K562 (cell line): ENCODE measurements around the gene FOXA3. TPM values are rescaled to one million over a fixed set of nuclear protein-coding genes. Genes with fewer than 3 reads are reported as not detected.
A peak's percentile ranks its signal among the peaks of the same experiment; 100 is the strongest.

Source experiments
- CHD1 ChIP-seq: fragments of 200-600 bp; sonication (generic); IDR thresholded peaks from one replicate; pipeline ENCODE4 v1.6.1; 2012; ENCODE audit warnings: mild to moderate bottlenecking, moderate library complexity, low read length, inconsistent platforms
- GTF2A2 ChIP-seq: IDR thresholded peaks from 2 replicates; pipeline ENCODE4 v1.6.1; 2016; ENCODE audit warnings: mild to moderate bottlenecking, missing genetic modification characterization, missing compliant biosample characterization
- L3MBTL2 ChIP-seq: fragments of 450-650 bp; IDR thresholded peaks from 2 replicates; pipeline ENCODE4 v1.6.1; 2016; ENCODE audit warnings: mild to moderate bottlenecking, moderate library complexity
- NCOA2 ChIP-seq, 2 experiments: fragments of 450-650 bp; IDR thresholded peaks; 2 replicates each; pipeline ENCODE4 v1.6.1; 2018; ENCODE audit warnings: mild to moderate bottlenecking in 2 of 2, moderate library complexity in 1 of 2; ENCODE audit not compliant: partially characterized antibody in 2 of 2
- NR1H2 ChIP-seq: sonication (generic); formaldehyde crosslinking; IDR thresholded peaks from 2 replicates; pipeline ENCODE4 v1.4.0; 2020; ENCODE audit warnings: mild to moderate bottlenecking, missing genetic modification reagents
- SMARCA4 ChIP-seq: fragments of 450-650 bp; IDR thresholded peaks from 2 replicates; pipeline ENCODE4 v1.6.1; 2016
- TCF3 ChIP-seq: sonication (generic); formaldehyde crosslinking; IDR thresholded peaks from 2 replicates; pipeline ENCODE4 v1.4.0; 2020; ENCODE audit warnings: mild to moderate bottlenecking, missing genetic modification reagents
- ZEB2 ChIP-seq: fragments of 450-650 bp; IDR thresholded peaks from 2 replicates; pipeline ENCODE4 v1.6.1; 2016
- ZFPM2 ChIP-seq: fragments of 250-450 bp; sonication (Bioruptor Pico); IDR thresholded peaks from 2 replicates; pipeline ENCODE4 v1.5.1; 2022; ENCODE audit warnings: mild to moderate bottlenecking
- ZKSCAN8 ChIP-seq: fragments of 200-800 bp; sonication (Bioruptor generic); IDR thresholded peaks from 2 replicates; pipeline ENCODE4 v1.6.1; 2016; ENCODE audit warnings: missing genetic modification characterization, missing compliant biosample characterization
- ZNF140 ChIP-seq: fragments of 250-450 bp; sonication (Bioruptor Pico); IDR thresholded peaks from 2 replicates; pipeline ENCODE4 v1.8.0; 2021; ENCODE audit warnings: moderate library complexity, mild to moderate bottlenecking, inconsistent platforms
- ZNF253 ChIP-seq: fragments of 250-450 bp; sonication (Bioruptor Pico); conservative IDR thresholded peaks from 2 replicates; pipeline ENCODE4 v1.6.1; 2021; ENCODE audit warnings: mild to moderate bottlenecking
- ZNF584 ChIP-seq: fragments of 200-800 bp; sonication (Bioruptor generic); IDR thresholded peaks from 2 replicates; pipeline ENCODE4 v1.6.1; 2016; ENCODE audit warnings: low read depth, mild to moderate bottlenecking, missing genetic modification characterization, missing compliant biosample characterization
- ZNF75A ChIP-seq: fragments of 450-650 bp; formaldehyde crosslinking; IDR thresholded peaks from 2 replicates; pipeline ENCODE4 v1.4.0; 2020; ENCODE audit warnings: mild to moderate bottlenecking
- ZNF764 ChIP-seq: fragments of 250-450 bp; sonication (Bioruptor Pico); IDR thresholded peaks from 2 replicates; pipeline ENCODE4 v1.4.0; 2020; ENCODE audit warnings: low read depth, mild to moderate bottlenecking, moderate library complexity
- polyA plus RNA-seq, 8 experiments: library from polyadenylated mRNA; depleted of rRNA in 4 of 8; stranded (reverse) in 5 of 8; unstranded in 3 of 8; fragments of >200 nt; fragmentation: Nextera tagmentation in 2 of 8; fragmentation: Illumina TruSeq in 1 of 8; extraction: Ambion mirVana in 2 of 8; extraction: Trizol in 1 of 8; gene quantifications; 2 replicates each; pipeline versions ENCODE4 v1.2.1 to v1.2.3, GENCODE V29; 2011 to 2014; ENCODE audit warnings: inconsistent platforms in 1 of 8, missing spikeins in 1 of 8
- total RNA-seq, 7 experiments: library from RNA; depleted of rRNA in 6 of 7; stranded (reverse); fragments of >200 nt in 6 of 7; fragmentation: Illumina TruSeq in 2 of 7; extraction: Trizol in 2 of 7; gene quantifications; 2 replicates each; pipeline versions ENCODE4 v1.2.1 to v1.2.3, GENCODE V29; 2011 to 2021; ENCODE audit warnings: low replicate concordance in 1 of 7
- TF ChIP-seq, protein P1 (sequence below): sonication (generic); formaldehyde crosslinking; IDR thresholded peaks from 2 replicates; pipeline ENCODE4 v1.8.0; 2022; ENCODE audit warnings: mild to moderate bottlenecking, missing genetic modification reagents
- TF ChIP-seq, protein P2 (sequence below), 2 experiments: fragments of 200-800 bp in 1 of 2; sonication (Bioruptor generic) in 1 of 2; sonication (generic) in 1 of 2; formaldehyde crosslinking in 1 of 2; IDR thresholded peaks in 1 of 2; conservative IDR thresholded peaks in 1 of 2; 2 replicates each; pipeline versions ENCODE4 v1.5.0 to v1.6.1; 2016 to 2020; ENCODE audit warnings: missing compliant biosample characterization in 1 of 2, missing genetic modification characterization in 1 of 2, missing genetic modification reagents in 1 of 2
- TF ChIP-seq, protein P3 (sequence below): fragments of 250-450 bp; sonication (Bioruptor Pico); IDR thresholded peaks from 2 replicates; pipeline ENCODE4 v1.8.0; 2021; ENCODE audit warnings: moderate library complexity, mild to moderate bottlenecking, inconsistent platforms
- TF ChIP-seq, protein P4 (sequence below), 3 experiments: fragments of 200-800 bp in 1 of 3; fragments of 250-450 bp in 1 of 3; fragments of 450-650 bp in 1 of 3; sonication (Bioruptor Pico) in 1 of 3; sonication (Bioruptor generic) in 1 of 3; formaldehyde crosslinking in 1 of 3; IDR thresholded peaks; 2 replicates each; pipeline versions ENCODE4 v1.6.1 to v1.8.0; 2016 to 2022; ENCODE audit warnings: mild to moderate bottlenecking in 2 of 3, missing genetic modification characterization in 2 of 3, missing compliant biosample characterization in 1 of 3, moderate library complexity in 1 of 3

Gene FOXA3
- total and polyA plus RNA-seq, 9 of the 15 experiments (the other 6 are each of a cell fraction or from before 2014, with no cell fraction given): 1.3 to 15.5 (median 4.7) TPM

DNA sequence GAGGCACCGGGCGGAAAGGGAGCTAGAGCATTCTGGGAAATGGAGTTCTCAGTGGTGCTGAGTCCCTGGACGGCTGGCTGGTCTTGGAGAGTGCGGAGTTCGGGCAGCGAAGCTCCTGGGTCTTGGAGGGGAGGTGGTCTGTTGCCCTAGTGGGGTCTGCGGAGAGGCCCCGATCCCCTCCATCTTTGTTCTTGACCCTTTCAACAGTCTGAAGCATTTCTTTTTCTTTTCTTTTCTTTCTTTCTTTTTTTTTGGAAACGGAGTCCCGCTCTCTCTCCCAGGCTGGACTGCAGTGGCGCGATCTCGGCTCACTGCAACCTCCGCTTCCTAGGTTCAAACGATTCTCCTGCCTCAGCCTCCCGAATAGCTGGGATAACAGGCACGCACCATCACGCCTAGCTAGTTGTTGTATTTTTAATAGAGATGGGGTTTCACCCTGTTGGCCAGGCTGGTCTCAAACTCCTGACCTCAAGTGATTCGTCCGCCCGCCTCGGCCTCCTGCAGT lies 739 bp upstream of the FOXA3 start (continued):
- TF ChIP-seq ZNF584 (CRISPR knock-in tag) (peak; percentile 93; the same call in 1 of the 2 replicates), NR1H2 (CRISPR knock-in tag) (0 out of 2 replicates have a peak, but pooled peaks have one; percentile 39), ZNF764 (CRISPR knock-in tag) (no peak), ZFPM2 (no peak), ZNF140 (CRISPR knock-in tag) (no peak), ZKSCAN8 (CRISPR knock-in tag) (no peak), TCF3 (CRISPR knock-in tag) (no peak), CHD1 (no peak), NCOA2 (IDR thresholded peaks at IDR 0.05; ENCODE audit: partially characterized antibody in 2 of 2) (no peak), GTF2A2 (tag) (no peak), L3MBTL2 (0 out of 2 replicates have a peak, but pooled peaks have one; percentile 2), ZNF75A (no peak), SMARCA4 (no peak), ZEB2 (0 out of 2 replicates have a peak, but pooled peaks have one; percentile 44), ZNF253 (CRISPR knock-in tag) (no peak)
- TF ChIP-seq, protein P1, sequence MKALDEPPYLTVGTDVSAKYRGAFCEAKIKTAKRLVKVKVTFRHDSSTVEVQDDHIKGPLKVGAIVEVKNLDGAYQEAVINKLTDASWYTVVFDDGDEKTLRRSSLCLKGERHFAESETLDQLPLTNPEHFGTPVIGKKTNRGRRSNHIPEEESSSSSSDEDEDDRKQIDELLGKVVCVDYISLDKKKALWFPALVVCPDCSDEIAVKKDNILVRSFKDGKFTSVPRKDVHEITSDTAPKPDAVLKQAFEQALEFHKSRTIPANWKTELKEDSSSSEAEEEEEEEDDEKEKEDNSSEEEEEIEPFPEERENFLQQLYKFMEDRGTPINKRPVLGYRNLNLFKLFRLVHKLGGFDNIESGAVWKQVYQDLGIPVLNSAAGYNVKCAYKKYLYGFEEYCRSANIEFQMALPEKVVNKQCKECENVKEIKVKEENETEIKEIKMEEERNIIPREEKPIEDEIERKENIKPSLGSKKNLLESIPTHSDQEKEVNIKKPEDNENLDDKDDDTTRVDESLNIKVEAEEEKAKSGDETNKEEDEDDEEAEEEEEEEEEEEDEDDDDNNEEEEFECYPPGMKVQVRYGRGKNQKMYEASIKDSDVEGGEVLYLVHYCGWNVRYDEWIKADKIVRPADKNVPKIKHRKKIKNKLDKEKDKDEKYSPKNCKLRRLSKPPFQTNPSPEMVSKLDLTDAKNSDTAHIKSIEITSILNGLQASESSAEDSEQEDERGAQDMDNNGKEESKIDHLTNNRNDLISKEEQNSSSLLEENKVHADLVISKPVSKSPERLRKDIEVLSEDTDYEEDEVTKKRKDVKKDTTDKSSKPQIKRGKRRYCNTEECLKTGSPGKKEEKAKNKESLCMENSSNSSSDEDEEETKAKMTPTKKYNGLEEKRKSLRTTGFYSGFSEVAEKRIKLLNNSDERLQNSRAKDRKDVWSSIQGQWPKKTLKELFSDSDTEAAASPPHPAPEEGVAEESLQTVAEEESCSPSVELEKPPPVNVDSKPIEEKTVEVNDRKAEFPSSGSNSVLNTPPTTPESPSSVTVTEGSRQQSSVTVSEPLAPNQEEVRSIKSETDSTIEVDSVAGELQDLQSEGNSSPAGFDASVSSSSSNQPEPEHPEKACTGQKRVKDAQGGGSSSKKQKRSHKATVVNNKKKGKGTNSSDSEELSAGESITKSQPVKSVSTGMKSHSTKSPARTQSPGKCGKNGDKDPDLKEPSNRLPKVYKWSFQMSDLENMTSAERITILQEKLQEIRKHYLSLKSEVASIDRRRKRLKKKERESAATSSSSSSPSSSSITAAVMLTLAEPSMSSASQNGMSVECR (CRISPR knock-in tag): no peak
- TF ChIP-seq, protein P2, sequence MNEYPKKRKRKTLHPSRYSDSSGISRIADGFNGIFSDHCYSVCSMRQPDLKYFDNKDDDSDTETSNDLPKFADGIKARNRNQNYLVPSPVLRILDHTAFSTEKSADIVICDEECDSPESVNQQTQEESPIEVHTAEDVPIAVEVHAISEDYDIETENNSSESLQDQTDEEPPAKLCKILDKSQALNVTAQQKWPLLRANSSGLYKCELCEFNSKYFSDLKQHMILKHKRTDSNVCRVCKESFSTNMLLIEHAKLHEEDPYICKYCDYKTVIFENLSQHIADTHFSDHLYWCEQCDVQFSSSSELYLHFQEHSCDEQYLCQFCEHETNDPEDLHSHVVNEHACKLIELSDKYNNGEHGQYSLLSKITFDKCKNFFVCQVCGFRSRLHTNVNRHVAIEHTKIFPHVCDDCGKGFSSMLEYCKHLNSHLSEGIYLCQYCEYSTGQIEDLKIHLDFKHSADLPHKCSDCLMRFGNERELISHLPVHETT (CRISPR knock-in tag; conservative IDR thresholded peaks at IDR 0.05 in 1 of 2, IDR thresholded peaks at IDR 0.05 in 1 of 2): peak in 1 of 2 experiments; percentile 88; a peak in 1 of 4 replicates
- TF ChIP-seq, protein P3, sequence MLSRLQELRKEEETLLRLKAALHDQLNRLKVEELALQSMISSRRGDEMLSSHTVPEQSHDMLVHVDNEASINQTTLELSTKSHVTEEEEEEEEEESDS (CRISPR knock-in tag): no peak
- TF ChIP-seq, protein P4, sequence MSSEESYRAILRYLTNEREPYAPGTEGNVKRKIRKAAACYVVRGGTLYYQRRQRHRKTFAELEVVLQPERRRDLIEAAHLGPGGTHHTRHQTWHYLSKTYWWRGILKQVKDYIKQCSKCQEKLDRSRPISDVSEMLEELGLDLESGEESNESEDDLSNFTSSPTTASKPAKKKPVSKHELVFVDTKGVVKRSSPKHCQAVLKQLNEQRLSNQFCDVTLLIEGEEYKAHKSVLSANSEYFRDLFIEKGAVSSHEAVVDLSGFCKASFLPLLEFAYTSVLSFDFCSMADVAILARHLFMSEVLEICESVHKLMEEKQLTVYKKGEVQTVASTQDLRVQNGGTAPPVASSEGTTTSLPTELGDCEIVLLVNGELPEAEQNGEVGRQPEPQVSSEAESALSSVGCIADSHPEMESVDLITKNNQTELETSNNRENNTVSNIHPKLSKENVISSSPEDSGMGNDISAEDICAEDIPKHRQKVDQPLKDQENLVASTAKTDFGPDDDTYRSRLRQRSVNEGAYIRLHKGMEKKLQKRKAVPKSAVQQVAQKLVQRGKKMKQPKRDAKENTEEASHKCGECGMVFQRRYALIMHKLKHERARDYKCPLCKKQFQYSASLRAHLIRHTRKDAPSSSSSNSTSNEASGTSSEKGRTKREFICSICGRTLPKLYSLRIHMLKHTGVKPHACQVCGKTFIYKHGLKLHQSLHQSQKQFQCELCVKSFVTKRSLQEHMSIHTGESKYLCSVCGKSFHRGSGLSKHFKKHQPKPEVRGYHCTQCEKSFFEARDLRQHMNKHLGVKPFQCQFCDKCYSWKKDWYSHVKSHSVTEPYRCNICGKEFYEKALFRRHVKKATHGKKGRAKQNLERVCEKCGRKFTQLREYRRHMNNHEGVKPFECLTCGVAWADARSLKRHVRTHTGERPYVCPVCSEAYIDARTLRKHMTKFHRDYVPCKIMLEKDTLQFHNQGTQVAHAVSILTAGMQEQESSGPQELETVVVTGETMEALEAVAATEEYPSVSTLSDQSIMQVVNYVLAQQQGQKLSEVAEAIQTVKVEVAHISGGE (CRISPR knock-in tag; IDR thresholded peaks at IDR 0.05): no peak
